ENCODE measurements around the gene ZDHHC24.
"Not testable (repeated sequence)": the region's sequence is repeated elsewhere in the genome, so short reads cannot be mapped to it uniquely, and the experiment has no call there.

ZDHHC24 gene

GRCh38 chr11:66544952-66545351 is 896 bp downstream of the ZDHHC24 start:
- DNase-seq (ENCODE audit: low spot score), result not testable (repeated sequence)

DNA sequence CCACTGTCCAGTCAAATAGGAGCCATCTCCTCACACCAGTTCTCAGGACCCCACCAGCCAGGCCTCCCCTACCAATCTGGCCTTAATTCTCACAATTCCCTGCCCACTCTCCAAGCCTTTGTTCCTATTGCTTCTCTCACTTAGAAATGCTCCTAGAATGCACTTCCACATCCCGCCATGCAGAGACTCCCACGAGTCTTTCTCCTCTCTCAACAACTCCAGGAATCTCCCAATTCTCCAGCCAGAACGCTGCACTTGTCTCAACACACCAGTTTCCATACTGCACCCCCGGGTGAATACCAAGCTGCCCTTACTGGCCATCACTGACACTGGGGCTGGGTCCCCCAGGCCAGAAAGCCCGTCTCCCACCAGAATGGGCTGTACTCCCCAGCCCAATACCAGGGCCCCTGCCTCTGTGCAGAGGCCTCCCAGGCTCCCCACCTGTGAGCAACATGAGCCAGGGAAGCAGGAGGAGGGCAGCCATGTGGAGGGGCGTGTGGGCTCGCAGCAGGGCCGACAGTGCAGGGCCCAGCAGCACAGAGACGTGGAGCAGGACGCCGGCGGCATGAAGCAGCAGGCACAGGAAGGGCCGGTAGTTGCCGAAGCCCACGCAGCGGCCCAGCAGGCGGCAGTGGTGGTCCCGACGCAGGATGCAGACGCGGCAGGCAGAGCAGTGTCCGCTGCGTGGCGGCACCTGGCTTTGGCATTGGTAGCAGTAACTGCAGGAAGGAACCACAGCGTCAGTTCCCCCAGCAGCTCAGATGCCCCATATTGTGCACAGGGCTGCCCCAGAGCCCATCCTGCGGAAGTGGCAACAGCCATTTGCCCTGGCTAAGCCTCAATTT is 2.4 kb downstream of the ZDHHC24 start:
- DNase-seq (ENCODE audit: low spot score), result peak; percentile 74

DNA sequence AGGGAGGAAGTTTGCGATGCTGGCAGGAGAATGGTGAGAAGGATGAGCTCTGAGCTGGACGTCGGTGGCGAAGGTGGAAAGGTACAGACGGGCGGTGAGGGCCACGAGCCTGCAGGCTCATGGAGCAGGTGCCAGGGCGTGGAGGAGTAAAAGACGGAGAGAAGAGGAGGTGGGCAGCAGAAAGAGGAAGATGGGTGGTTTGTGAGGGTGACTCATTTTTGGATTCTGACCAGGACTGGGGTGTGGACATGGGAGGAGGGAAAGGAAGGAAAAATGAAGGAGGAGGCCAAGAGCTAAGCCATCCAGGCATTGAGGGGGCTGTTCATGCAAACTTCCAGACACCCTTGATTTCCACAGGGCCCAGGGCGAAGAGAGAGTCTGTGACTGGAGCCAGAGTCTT is 3.5 kb downstream of the ZDHHC24 start:
- no peak for DNase-seq (ENCODE audit: low spot score)

DNA sequence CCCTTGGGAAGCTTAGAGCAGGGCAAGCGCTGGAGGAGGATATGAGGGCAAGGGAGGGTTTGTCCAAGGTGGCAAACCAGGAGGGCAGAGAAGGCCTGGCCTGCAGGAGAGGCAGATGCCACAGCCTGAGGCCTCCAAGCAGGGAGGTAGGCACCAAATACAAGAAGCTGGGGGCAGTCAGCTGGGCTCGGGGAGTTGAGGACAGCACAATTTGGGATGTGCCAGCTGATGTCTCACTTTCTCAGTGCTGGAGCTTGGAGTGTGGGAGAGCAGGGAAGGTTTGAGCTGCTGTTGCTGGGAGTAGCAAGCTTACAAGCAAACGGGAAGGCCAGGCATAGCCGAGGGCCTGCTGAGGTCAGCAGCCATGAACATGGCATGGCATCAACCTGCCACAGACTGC is 4.0 kb downstream of the ZDHHC24 start:
- no peak for DNase-seq (ENCODE audit: low spot score)

DNA sequence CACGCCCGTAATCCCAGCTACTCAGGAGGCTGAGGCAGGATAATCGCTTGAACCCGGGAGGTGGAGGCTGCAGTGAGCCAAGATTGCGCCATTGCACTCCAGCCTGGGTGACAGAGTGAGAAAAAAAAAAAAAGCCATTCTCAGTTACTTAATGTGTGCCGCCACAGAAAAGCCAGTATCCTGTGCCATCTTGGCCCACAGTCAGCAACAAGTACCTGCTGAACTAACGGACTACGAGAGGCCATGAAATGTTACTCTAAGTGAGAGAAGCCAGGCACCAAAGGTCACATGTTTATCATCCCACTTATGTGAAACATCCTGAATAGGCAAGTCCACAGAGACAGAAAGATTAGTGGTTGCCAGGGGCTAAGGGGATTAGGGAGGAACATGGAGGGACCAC is 5.2 kb downstream of the ZDHHC24 start:
- DNase-seq (ENCODE audit: low spot score), result not testable (repeated sequence)

DNA sequence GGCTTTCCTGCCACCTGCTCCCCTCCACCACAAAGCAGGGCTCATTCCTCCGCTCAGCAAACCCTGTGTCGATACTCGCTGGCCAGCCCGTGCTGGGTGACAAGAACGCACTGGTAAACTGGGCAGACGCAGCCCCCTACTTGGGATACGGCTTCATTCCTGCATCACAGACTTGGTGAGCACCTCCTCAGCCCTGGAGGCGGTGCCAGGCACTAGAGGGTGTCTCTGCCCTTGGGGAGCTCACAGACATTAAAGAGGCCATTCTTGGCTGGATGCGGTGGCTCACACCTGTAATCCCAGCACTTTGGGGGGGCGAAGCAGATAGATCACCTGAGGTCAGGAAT is 6.0 kb downstream of the ZDHHC24 start:
- DNase-seq (ENCODE audit: low spot score), result no peak

- no peak for DNase-seq (ENCODE audit: low spot score)
These were observed 6.5 kb downstream of the ZDHHC24 start for GRCh38 chr11:66539170-66539869.

- DNase-seq (ENCODE audit: low spot score), result no peak
These were observed 13.1 kb downstream of the ZDHHC24 start for GRCh38 chr11:66532784-66533183.

GRCh38 chr11:66531841-66532240 is 14.0 kb downstream of the ZDHHC24 start:
- DNase-seq (ENCODE audit: low spot score), result no peak

GRCh38 chr11:66530927-66531709 is 14.7 kb downstream of the ZDHHC24 start:
- no peak for DNase-seq (ENCODE audit: low spot score)

DNA sequence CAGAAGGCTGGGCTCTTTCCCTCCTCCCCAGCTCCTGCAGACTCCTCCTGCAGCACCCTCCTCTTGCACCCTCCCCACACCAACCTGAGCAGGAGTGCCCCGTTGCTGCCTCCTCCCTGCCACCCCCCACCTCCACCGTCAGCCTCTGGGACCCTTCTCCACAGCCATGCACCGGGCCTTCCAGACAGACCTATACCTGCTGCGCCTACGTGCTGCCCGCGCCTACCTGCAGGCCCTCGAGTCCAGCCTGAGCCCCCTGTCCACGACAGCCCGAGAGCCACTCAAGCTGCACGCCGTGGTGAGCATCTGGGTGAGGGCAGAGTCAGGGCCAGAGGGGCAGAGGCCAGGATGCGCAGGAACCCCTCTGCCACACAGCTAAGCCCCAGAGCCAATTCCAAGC is 16.2 kb downstream of the ZDHHC24 start:
- no peak for DNase-seq (ENCODE audit: low spot score)

GRCh38 chr11:66529069-66529468 is 16.8 kb downstream of the ZDHHC24 start:
- DNase-seq (ENCODE audit: low spot score), result no peak

GRCh38 chr11:66524304-66525040 is 21.4 kb downstream of the ZDHHC24 start:
- no peak for DNase-seq (ENCODE audit: low spot score)

- no peak for DNase-seq (ENCODE audit: low spot score)
These were observed 22.2 kb downstream of the ZDHHC24 start for GRCh38 chr11:66523611-66524010.

DNA sequence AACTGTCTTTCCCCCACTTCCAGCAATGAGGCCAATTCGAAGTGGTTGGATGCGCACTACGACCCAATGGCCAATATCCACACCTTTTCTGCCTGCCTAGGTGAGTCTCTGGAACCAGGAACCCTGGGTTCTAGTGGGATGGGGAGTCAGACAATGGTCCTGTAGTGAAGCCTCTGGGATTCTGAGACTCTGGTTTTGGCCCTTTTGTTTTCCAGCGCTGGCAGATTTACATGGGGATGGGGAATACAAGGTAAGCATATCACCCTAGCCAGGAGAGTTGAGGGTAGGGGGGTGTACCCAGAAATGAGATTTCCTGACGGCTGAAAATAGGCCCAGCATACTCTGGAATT is 34.9 kb downstream of the ZDHHC24 start:
- DNase-seq (ENCODE audit: low spot score), result no peak

DNA sequence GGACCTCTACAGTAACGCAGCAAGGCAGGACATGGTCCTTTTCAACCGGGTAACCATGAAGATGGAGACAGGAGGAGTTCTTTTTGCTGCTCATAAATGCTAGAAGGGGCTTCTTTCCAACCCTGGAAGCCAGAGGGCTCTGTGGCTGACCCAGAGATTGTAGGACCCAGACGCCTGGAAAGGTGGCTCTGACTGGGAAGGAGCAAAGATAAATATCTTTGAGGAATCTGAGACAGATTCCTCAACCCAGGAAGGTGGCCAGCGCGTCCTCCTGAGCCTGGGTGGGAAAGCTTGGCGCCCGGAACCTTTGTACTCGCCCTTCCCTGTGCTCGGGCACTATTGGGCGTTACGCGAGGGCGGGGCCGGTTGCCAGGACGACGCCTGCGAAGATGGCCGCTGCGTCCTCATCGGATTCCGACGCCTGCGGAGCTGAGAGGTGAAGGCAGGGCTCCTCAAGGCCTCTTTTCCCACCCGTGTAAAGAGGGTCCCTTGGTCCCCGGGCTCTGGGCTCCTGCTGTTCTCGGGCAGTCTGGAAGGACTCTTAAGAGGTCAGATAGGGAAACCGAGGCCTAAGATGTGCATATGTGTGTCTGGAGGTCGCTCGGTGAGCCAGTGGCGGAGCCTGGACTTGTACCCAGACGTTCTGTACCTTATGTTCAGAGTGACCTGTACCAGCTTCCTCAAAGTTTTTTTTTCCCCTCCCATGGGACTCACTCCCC is 35.4 kb downstream of the ZDHHC24 start, which contains the start of gene BBS1:
BBS1 (plus strand) TSS at position 365 of the 719 bp plus-strand sequence; CDS start at position 390, 25 bp downstream.
- peak; percentile 65 for DNase-seq (ENCODE audit: low spot score)

DNA sequence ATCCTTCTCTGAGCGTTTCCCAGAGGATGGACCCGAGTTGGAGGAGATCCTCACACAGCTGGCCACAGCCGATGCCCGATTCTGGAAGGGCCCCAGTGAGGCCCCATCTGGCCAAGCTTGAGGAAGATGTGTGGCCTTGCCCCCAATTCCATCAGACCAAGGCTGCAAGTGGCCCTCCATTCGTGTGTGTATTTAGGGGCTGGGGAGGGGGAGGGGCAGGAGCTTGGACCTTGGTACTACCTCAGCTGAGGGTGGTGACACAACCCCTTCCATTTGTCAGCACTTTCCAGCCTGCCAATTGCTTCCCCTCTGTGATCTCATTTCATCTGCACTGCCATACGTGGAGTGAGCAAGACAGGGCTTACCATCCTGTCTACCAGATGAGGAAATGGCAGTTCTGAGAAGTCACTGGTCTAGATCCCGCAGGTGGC is 36.7 kb downstream of the ZDHHC24 start:
- no peak for DNase-seq (ENCODE audit: low spot score)

DNA sequence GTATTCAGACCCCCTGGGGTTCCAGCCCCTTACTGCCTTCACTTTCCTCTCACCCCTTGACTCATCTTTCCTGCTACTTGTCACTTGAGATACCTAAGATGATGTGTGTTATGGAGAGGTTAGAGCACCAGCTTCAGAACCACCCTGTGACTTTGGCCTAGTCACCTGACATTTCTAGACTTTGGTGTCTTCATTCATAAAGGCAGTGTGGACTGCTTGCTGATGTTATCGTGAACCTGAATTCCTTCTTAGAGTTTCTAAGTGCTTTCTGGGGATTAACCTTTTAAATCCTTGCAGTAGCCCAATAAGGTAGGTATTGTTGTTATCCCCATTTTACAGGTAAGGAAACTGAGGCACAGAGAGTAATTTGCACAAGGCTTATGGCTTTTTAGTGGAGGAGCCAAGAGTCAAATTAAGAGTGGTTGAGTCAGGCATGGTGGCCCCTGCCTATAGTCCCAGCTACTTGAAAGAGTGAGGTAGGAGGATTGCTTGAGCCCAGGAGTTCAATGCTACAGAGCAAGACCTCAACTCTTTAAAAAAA is 40.5 kb downstream of the ZDHHC24 start:
- no peak for DNase-seq (ENCODE audit: low spot score)

DNA sequence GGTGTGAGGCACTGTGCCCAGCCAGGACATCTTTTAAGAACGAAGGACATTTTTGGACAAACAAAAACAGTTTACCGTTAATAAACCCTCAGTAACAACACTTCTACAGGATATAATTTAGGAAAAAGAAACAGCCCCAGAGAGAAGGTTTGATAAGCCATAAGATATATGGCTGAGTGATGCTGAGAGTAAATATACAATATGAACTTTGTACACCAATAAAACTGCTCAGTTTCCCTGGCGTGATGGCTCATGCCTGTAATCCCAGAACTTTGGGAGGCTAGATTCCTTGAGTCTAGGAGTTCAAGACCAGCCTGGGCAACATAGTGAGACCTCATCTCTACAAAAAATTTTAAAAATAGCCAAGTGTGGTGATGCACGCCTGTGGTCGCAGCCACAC is 47.3 kb downstream of the ZDHHC24 start:
- DNase-seq (ENCODE audit: low spot score), result no peak

DNA sequence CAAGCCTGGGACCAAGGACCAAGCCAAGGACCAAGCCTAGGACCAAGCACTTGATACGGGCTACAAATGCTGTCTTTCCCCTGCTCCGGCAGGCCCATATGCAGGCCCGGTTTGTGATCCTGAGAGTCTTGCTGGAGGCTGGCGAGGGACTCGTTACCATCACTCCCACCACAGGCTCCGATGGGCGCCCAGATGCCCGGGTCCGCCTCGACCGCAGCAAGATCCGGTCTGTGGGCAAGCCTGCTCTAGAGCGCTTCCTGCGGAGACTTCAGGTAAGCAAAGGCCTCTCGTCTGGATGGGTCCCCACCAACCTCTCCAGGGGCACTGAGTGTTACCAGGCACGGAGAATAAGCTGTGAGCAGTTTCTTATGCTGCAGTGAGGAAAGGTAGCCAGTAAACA is 48.6 kb downstream of the ZDHHC24 start:
- no peak for DNase-seq (ENCODE audit: low spot score)

GRCh38 chr11:66495401-66495854 is 50.4 kb downstream of the ZDHHC24 start:
- no peak for DNase-seq (ENCODE audit: low spot score)
